Activated naive CD4-positive, alpha-beta T cell treated with Interleukin-2 at 50 U/mL for 16 hours (primary cell): ENCODE results near the gene ITPK1.

Source experiments
- DNase-seq: peaks from one replicate; pipeline ENCODE4 v3.0.0-alpha.2; 2020

ITPK1 gene

DNA sequence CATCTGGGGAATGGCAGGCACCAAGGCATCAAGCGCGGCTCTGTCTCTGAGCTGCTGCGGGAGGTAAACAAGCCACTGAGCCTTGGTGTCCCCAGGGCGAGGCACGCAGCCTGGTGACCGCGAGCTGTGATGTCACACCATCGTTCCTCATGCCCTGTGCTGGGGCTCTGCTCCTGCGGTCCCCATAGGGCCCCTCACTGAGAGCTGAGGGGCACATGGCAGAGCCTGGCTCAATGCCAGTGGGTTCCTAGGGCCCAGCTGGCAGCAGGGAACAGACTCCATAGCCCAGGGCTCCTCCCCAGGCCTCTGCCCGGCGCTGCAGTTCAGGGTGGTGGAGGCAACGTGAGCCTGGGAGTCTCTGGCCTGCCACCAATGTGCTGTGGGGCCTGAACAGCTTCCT is 170.2 kb downstream of the ITPK1 start:
- DNase-seq: no peak

DNA sequence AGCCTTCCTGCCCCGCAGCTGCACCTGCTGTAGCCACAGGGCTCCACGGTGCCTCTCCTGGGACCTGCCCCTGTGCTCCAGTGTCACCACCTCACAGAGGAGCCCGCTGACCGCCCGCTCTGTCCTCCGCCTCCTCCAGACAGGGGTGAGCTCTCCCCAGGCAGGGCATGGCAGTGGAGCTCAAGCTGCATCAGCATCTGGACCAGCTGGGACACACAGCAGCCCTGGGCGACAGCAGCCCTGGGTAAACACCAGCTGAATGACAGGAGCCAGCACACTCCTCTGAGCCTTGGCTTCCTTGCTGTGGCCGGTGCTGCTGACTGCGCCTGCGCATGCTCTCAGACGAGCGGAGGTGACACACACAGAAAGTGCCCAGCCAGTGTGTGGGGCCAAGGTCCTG is 170.7 kb downstream of the ITPK1 start:
- DNase-seq: no peak

DNA sequence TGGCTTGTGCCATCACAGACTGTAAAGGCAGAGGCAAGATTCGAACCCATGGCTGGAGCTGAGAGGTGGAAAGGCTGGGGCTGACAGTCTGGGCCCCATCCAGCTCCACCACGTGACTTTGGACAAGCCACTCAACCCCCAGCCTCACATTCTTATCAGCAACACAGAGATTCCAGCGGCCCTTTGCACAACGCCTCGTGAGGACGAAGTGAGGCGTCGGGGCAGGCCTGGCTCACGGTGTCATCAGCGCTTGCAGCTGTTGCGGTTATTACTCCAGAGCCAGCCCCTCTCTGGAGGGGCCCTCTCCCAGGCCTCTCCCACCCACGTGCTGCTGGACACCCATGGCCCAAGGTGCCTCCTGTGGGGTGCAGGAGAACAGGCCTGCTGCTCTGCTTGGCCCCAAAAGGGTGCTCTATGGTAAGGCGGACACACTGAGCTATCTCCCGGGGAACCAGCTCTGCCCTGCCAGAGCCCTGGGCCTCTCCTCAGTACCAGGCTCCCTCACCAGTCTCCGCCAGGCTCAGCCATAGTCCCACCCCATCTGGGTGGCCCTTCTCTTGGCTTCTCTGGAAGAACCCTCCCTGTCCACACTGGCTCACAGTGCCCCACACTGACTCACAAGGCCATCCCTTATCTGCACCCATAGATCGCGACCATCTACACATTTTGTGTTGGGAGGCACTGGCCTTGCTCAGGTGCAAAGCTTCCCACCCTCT is 171.7 kb downstream of the ITPK1 start:
- no peak for DNase-seq

DNA sequence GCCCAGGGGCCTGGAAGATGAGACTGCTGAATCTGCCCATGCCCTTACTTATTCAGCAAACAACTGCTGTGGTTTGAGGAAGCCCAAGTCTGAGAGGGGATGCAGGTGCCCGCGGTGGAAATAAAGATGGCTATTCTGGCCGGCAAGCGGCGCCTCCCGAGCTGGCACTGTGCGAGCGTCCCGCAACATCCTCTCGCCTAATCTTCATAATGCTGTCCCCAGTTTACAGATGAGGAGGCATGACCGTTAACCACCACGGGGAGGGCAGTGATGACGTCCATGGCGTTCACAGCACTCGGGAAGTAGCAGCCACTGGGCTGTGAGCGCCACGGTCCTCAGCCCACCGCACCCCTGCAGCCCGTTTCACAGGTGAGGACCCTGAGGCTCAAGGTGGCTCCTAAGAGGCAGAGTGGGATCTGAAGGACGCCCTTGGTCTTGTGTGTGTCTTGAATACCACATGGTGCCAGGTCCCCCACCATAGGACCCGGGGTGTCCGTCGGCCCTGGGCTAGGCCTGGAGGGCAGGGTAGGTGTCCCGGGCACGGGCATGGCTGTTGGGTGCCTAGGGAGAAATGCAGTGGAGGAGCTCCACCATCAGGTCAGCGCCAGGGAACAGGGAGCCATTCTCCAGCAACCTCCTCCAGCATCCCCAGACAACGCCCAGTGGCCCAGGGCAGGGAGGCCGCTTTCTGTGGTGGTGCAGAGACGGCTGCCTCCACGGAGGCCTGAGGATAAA is 172.6 kb downstream of the ITPK1 start:
- DNase-seq: no peak

DNA sequence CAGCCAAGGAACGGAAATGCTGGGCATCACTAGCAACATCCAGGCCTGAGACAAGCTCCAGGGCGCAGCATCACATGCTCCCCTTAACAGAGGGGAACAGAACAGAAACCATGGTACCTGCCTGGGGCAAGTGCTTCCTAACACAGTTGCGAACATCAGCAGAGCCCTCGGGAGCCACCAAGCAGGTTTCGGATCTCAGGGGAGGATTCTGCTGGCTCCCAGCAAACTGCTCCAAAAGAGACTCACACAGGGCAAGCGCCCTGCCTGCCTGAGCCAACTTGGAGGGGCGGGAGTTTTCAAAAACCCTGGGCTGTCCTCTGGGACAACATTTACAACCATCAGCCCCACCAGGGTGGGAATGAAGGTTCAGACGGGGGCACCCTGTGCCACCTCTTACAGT is 173.1 kb downstream of the ITPK1 start:
- no peak for DNase-seq

DNA sequence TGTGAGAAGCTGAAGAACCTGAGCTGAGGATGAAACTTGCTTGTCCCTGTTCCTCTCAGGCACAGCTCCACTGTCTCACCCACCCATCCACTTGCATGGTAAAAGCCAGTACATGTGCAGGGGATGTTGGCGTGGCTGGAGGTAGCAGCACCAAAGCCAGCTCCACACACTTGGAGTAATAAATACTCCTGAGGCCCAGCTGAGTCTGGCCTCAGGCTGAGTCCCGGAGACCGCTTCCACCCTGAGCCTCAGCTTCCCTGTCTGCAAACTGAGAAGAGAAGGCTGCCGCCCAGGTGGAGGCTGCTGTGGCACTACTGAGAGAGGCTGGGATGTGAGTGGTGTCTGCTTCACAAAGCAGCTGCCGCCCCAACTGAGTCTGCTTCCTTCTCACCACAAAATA is 173.6 kb downstream of the ITPK1 start:
- DNase-seq: no peak

DNA sequence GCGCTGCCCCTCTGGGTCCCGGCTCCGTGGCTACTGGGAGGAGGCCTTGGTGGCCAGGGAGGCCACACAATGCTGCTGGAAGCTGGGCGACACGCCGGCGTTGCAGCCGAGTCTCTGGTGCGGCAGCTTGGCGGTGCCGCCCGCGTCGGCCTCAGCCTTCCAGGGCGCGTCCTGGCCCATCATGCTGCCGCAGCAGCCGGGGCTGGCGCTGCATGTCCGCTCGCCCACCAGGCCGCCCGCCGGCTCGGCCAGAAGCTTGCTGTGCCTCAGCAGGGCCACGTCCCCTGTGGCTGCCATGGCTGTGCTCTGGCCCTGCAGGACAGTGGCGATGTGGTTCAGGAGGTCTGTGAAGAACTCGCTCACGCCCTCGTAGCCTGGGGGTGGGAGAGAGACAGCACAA is 174.2 kb downstream of the ITPK1 start:
- DNase-seq: no peak

DNA sequence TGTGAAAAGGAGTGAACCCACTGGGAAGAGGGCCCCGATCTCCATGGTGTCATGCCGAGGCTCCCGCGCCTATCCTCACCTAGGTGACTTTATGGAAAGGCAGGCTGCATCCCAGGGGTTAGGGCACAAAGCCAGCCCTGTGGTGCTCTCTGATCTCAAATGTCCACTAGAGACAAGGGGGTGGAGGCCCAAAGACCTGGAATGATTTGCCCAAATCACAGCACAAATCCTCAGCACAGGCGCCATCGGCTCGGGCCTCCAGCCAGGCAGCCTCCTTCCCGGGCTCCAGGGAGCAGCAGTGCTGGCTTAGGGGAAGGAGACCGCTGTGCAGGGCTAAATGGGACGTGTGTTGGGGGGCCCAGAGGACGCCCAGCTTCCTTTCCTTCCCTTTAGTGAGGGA is 175.2 kb downstream of the ITPK1 start:
- DNase-seq: no peak

DNA sequence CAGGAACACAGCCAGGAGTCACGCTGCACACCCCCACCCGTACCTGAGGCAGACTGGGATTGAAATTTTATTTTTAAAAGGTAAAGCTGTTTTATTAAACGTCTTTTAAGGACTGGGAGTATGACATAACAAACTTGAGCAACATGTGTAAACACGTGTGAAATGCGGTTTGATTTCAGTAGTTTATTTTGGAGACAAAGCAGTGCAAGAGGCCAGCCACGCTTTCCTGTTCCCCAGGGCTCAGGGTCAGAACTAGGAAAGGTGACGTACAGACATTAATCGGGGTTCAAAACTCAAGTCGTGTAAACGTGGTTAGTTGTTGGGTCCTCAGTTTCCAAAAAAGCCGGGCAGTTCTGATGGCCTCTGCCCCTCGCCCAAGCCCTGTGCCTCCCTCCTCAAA is 176.0 kb downstream of the ITPK1 start:
- no peak for DNase-seq

DNA sequence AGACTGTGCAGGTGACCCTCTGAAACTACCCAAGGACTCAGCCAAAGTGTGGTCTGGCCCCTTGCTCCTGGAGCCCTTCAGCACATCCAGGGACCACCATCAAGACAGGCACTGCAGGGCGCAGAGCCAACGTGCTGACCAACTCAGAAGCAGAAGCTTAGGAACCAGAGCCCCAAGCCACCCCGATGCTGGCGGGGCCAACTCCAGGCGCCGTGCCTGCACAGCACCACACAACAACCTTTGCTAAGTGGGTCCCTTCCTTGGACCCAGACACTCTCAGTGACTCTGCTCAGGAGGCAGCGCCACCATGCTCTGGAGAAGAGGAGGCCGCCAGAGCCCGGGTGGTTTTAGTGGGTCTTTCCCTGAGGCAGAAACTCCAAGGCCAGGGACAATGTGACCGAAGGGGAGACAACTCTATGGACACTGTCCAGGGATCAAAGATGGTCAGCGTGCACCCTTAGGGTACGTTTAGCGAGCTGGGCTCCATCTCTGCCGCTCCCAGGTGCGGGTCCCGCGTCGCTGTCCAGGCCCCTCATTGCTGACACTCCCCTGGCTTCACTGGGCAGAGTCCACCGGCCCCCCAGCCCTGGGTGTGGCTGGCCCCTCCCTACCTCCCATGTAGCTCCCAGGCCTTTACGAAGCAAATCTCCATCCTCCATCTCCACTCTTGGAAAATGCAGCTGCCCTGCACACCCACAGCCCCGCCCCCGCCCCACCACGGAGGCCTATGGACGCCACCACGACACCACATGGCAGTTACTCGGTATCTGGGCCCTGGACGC is 176.6 kb downstream of the ITPK1 start:
- no peak for DNase-seq

DNA sequence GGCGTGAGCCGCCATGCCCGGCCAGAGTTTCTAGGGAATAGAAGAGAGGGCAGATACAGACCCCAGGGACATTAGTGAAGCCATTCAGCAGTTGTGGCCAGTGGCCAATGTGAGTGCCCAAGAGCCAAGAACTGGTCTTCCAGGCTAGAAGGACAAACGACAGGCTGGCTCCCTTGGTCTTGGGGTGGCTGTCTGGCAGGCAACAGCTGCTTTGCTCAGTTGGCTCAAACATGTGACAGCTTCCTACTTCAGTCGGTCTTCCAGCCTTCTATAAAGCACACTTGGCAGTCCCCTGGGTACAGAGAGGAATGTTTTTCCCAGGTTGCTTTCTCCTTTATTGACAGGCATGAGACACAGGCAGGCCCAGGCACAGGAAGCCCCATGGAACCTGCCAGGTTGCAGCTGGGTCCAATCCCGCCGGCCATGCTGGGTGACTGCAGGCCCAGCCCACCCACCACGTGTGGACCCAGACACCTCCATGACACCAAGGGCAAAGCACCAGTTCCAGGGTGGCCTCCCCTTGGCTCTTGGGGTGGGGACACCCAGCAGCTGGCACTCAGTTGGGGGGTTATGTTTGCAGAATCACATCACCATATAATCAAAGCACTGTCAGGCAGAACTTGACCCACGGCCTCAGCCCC is 177.4 kb downstream of the ITPK1 start:
- no peak for DNase-seq

DNA sequence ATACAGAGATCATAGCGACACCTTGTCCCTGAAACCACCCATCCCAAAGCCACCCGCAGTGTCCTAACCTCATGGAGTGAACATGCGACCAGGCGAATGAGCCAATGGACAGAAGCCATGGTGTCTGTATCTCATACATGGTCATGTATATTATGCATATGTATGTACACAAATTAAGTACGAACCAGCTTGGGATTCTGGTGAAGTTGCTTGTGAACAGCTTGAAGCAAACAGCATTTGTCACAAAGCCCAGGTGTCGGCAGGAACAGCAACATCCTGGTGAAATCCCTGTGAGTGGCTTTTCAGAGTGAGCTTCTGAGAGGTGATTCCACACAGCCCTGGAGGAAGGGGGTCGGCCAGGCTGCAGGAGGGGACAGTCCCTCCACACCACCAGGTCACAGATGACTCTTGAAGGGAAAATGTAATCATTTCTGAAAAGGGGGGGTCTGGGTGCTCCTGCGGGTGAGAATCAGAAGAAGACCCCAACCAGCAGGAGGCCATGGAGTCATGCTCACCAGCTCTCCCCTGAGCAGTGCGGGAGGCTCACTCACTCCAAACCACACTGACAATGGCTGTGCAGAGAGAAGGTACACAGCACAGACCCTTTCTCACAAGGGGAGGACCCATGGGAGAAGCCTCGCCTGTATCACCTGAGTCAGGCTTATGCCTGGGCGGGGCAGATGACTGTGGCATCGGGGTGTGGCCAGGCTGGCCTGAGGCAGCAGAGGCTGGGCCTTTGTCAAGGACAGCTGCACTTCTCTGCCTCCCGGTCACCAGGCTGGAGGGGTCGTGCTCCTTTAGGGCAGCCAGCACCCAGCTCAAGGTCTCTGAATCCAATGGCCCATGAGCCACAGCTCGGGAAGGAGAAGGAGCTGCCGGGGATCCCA is 178.4 kb downstream of the ITPK1 start:
- no peak for DNase-seq

DNA sequence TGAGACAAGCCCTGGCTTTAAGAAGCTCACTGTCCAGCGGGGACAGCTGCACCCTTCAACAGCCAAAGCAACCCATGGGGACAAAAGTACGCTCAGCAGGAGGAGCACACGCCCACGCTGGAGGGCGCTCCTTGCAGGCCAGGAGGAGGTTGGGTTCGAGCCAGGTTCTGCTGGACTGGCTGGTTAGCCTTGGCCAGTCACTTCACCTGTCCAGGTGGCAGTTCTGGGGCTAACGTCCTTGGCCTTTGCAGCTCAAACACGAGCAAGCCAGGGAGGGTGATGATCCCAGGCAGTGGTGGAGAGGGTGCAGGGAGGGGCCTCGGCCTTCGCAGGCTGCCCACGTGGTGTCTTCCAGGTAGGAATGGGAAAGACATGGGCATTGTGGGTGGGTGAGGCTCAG is 179.6 kb downstream of the ITPK1 start:
- no peak for DNase-seq

DNA sequence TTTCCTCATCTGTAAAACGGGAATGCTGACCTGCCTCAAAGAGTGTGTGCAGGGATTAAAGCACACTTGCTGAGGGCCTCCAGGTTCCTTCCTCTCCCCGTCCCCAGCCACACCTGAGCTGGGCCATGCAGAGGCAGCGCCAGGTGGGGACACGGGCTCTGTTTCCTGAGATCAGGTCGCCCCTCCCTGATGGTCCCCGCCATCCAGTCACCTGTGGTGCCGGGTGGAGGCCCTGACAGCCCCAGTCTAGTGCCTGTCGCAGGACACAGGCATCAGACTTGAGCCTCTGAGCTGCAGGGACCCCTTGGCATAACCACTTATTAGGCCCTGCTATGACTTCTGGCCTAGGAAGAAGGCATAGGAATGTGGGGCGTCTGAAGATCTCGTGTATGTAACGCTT is 180.3 kb downstream of the ITPK1 start:
- DNase-seq: no peak

DNA sequence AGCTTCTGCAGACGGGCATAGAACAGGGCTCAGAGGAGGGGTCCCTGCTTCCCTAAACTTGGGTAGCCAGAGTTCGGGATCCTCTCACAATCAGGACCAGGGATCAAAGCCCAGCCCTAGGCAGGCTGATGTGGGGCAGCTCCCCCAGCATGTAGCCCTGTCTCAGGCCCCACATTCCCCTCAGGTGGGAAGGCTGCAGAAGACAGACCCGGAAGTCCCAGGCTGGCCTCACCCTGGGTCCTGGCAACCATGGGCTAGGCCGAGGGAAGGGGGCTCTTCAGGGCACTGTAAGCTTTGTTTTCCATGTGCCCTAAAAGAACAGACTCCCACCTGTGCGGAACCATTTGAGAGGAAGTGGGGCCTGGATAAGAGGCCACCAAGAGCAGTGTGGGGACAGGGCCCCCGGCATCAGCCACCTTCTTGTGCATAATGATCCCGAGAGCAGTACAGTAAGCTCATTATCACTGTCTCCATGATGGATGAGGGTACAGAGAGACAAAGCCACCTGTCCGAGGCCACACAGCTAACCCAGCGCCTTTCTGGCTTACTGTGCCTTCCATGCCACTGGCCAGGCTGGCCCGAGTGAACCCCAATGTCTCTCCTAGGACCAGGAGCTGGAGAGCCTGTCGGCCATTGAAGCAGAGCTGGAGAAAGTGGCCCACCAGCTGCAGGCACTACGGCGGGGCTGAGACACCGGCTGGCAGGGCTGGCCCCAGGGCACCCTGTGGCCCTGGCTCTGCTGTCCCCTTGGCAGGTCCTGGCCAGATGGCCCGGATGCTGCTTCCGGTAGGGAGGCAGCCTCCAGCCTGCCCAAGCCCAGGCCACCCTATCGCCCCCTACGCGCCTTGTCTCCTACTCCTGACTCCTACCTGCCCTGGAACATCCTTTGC is 181.3 kb downstream of the ITPK1 start:
- no peak for DNase-seq

DNA sequence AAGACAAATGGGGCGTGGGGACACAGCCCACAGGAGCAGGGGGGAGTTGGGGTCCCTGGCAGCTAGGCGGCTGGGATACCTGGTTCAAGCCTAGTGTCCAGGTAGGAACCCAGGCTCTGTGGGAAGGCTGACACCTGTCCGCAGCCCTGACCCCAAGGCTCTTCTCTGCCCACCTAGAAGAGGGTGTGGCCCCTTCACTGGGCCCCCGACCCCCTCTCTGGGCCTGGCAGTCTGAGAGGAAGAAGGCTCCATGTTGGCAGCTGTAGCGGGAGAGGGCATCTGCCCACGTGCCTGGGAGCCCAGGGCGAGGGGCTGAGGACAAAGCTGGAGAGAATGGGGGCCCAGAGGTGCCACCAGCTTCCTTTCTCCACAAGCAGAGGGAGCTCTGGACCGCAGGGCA is 182.2 kb downstream of the ITPK1 start:
- no peak for DNase-seq

DNA sequence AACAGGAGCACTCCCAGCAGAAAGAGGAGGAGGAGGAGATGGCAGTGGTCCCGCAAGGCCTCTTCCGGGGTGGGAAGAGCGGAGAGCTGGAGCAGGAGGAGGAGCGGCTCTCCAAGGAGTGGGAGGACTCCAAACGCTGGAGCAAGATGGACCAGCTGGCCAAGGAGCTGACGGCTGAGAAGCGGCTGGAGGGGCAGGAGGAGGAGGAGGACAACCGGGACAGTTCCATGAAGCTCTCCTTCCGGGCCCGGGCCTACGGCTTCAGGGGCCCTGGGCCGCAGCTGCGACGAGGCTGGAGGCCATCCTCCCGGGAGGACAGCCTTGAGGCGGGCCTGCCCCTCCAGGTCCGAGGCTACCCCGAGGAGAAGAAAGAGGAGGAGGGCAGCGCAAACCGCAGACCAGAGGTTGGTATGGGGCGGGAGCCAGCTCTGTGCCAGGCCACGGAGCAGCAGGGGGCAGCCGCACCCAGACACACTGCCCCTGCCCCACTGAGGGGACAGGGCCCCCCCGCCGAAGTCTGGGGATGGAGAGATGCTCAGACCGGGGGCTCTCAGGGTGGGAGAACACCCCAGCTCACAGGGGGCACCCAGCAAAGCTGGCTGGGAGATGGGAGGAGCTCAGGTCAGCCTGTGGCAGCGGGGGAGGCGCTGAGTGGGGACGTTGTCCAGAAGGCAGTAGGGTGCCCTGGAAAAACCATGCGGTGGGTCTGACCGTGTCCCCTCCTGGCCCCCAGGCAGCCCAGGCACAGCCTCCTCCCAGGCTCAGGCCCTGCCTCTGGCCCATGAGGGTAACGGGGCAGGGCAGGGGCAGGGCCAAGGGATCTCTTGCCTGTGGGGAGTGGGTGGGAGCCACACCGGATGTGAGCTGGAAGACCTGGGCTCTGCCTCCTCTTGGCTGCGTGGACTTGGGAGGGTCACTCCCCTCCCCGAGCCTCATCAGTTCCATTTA is 183.0 kb downstream of the ITPK1 start:
- no peak for DNase-seq

DNA sequence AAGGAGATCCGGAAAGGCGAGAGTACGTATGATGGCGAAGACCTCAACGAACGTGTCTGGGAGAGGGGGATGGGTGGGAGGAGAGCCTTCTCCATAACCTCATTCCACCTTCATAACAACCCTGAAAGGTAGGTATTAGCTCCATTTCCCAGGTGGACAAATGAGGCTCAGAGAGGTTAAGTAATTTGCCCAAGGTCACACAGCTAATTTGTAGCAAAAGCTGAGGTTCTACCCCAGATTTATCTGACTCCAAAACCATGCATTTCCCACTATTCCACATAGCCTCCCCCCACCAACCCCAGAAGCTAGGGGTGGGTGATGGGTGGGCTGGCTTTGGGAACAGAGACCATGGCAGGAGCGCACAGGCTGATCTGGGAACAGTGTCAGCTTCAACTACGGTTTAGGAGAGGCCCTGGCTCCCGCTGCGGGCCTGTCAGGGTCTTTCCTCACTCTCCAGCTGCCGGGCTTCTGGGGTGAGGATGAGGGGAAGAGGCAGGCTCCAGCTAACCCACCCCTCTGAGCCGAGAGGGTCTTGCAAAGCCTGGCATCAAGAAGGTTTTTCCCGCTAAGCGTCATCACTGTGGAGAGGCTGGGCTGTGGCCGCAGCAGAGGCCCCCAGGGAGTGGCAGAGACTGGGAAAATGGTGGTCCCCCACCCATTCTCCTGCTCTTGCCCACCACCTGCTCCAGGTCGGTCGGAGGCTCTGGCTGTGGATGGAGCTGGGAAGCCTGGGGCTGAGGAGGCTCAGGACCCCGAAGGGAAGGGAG is 183.9 kb downstream of the ITPK1 start:
- no peak for DNase-seq
